Parathyroid adenoma (tissue), 2 donors: Measurements from ENCODE around the gene PRDM13.
"Not testable (repeated sequence)": the region's sequence is repeated elsewhere in the genome, so short reads cannot be mapped to it uniquely, and the experiment has no call there.

ENCODE experiments used
- H2AFZ ChIP-seq: fragments of 300-600 bp; sonication (generic); one replicate; pipeline ENCODE4 v1.7.0; 2017; ENCODE audit warnings: antibody characterized with exemption, mild to moderate bottlenecking
- H3K27ac ChIP-seq: fragments of 300-600 bp; sonication (generic); one replicate; pipeline ENCODE4 v1.7.0; 2017
- H3K27me3 ChIP-seq: fragments of 300-600 bp; sonication (generic); one replicate; pipeline ENCODE4 v1.7.0; 2017; ENCODE audit warnings: low read length; ENCODE audit not compliant: control insufficient read depth, insufficient read depth
- H3K36me3 ChIP-seq: fragments of 300-600 bp; sonication (generic); one replicate; pipeline ENCODE4 v1.7.0; 2017; ENCODE audit warnings: low read length; ENCODE audit not compliant: control insufficient read depth, insufficient read depth
- H3K4me1 ChIP-seq: fragments of 300-600 bp; sonication (generic); one replicate; pipeline ENCODE4 v1.7.0; 2017; ENCODE audit warnings: control low read depth
- H3K4me2 ChIP-seq: fragments of 300-600 bp; sonication (generic); one replicate; pipeline ENCODE4 v1.7.0; 2017; ENCODE audit warnings: low read length
- H3K4me3 ChIP-seq: fragments of 300-600 bp; sonication (generic); one replicate; pipeline ENCODE4 v1.7.0; 2017; ENCODE audit warnings: low read depth, low read length
- H3K79me2 ChIP-seq: fragments of 300-600 bp; sonication (generic); one replicate; pipeline ENCODE4 v1.7.0; 2017; ENCODE audit warnings: control low read depth
- H3K9ac ChIP-seq: fragments of 300-600 bp; sonication (generic); one replicate; pipeline ENCODE4 v1.7.0; 2017; ENCODE audit warnings: mild to moderate bottlenecking
- H3K9me3 ChIP-seq: fragments of 300-600 bp; sonication (generic); one replicate; pipeline ENCODE4 v1.7.0; 2017; ENCODE audit warnings: low read length; ENCODE audit not compliant: control insufficient read depth
- TF ChIP-seq, protein P1 (sequence below): fragments of 300-600 bp; sonication (generic); IDR thresholded peaks from one replicate; pipeline ENCODE4 v1.7.0; 2017; ENCODE audit warnings: antibody characterized with exemption, mild to moderate bottlenecking
- donor health status: primary hyperparathyroidism.

The PRDM13 gene

DNA sequence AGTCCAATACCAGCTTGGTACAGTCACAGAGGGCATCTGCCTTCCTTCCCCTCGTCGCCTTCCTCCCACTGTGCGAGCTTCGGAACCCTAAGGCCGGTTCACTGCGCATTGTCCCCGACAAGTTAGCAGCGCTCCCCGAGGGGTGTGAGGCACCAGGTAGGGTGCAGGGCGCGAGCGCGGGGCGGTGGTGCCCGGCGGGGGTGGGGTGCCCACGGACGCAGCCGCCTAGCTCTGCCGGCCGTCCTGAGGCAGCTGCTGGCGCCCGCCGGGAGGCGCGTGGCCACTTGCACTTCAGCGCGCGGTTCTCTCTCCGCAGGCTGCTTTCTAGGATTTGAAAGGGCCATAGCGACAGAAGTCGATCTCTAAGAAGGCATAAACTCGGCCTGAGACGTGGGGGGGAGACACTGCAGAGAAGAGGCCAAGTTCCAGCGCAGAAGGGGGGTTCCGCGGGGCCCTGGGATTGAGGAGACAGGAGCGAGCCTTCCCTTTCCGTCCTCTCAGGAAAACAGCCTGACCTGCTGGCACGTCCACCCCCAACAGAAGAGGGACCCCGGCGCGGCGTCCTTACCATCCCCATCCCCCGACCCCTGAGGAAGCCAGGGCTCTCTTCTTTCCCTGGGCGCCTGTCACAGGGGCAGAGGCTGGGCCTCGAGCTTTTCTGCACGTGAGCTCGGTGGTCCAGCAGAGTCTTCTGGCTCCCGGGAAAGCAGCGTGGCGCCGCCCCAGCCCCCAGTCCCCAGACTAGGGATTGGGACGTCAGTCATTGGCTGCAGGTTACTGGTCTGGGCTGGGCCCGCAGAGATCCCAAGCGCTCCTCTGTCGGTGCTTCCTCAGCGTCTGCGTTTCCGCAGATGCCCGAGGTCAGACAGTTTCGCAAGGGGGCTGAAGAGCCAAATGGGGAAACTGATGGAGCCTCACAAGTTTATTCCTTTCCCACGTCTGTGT, 15.6 kb upstream of the PRDM13 start:
- TF ChIP-seq, protein P1, sequence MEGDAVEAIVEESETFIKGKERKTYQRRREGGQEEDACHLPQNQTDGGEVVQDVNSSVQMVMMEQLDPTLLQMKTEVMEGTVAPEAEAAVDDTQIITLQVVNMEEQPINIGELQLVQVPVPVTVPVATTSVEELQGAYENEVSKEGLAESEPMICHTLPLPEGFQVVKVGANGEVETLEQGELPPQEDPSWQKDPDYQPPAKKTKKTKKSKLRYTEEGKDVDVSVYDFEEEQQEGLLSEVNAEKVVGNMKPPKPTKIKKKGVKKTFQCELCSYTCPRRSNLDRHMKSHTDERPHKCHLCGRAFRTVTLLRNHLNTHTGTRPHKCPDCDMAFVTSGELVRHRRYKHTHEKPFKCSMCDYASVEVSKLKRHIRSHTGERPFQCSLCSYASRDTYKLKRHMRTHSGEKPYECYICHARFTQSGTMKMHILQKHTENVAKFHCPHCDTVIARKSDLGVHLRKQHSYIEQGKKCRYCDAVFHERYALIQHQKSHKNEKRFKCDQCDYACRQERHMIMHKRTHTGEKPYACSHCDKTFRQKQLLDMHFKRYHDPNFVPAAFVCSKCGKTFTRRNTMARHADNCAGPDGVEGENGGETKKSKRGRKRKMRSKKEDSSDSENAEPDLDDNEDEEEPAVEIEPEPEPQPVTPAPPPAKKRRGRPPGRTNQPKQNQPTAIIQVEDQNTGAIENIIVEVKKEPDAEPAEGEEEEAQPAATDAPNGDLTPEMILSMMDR, result no peak
- Histone ChIP-seq H3K27ac (no peak overlapping the region), H3K79me2 (no peaks in the 10 kb centered on the region), H3K4me2 (no peak overlapping the region), H3K4me3 (no peak overlapping the region), H3K4me1 (peaks cover 4% of the 10 kb centered on the region), H3K27me3 (peaks cover 11% of the 10 kb centered on the region), H2AFZ (no peak overlapping the region), H3K9ac (no peak overlapping the region), H3K36me3 (no peaks in the 10 kb centered on the region), H3K9me3 (no peaks in the 10 kb centered on the region)

DNA sequence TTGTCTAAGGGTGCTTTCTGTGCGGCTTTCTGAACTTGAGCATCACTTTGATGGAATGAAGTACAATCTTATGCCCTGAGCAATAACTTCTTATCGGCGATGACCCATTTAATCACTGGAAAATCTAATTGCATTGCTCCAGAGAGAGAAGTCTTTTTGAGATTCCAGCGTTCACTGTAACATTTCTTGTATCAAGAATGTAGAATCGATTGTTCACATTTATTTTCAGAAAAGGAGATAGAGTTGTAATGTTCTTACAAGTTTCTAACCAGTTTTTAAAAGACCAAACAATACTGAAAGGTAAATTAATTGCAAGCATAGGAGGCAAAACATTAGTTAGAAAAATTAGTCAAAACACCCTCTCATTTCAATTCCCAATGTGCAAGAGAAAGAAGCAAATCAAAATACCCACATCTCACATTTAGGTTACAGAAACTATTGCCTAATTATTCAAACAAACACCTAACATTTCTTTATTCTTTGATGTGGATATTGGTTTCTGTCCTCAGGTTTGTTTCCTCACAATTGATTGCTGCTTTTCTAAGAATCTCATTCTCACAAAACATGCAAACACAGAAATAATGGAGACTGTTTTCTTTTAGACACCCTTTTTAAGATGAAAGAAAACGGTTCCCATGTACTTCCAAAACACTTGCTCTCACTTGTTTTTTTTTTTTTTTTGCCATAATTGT, 14.8 kb upstream of the PRDM13 start:
- Histone ChIP-seq H3K27me3 (peaks cover 11% of the 10 kb centered on the region), H3K4me2 (no peak overlapping the region)

DNA sequence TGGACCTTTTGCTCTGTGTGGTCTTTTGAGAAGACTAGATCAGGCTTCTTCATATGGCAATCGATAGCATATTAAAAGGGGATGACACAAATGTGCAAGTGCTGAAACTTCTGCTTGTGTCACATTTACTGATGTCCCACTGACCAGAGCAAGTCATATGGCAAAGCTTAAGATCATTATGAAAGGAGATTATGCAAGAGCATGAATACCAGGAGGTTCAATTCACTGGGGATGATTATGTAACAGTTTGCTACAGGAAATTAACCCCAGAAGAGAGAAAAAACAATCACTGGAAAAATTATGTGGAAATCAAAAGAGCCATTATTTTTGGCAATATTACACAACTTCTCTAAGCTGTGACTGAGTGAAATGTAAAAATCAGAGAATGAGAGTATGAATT, 13.7 kb upstream of the PRDM13 start:
- TF ChIP-seq, protein P1, result no peak
- Histone ChIP-seq H3K27ac (no peak overlapping the region), H3K9ac (no peak overlapping the region), H3K4me1 (peaks cover 4% of the 10 kb centered on the region), H3K36me3 (no peaks in the 10 kb centered on the region), H3K4me2 (no peak overlapping the region), H3K27me3 (peaks cover 11% of the 10 kb centered on the region), H3K79me2 (no peaks in the 10 kb centered on the region), H2AFZ (no peak overlapping the region), H3K9me3 (no peaks in the 10 kb centered on the region), H3K4me3 (no peak overlapping the region)

More for the DNA sequence above, 14.8 kb upstream of the PRDM13 start:
- no peak overlapping the region for H3K27ac ChIP-seq
- no peaks in the 10 kb centered on the region for H3K79me2 ChIP-seq
- no peak overlapping the region for H2AFZ ChIP-seq
- H3K9me3 ChIP-seq, result no peaks in the 10 kb centered on the region
- no peaks in the 10 kb centered on the region for H3K36me3 ChIP-seq
- H3K4me3 ChIP-seq, result no peak overlapping the region
- H3K9ac ChIP-seq, result no peak overlapping the region
- TF ChIP-seq, protein P1, result no peak
- peaks cover 4% of the 10 kb centered on the region for H3K4me1 ChIP-seq

DNA sequence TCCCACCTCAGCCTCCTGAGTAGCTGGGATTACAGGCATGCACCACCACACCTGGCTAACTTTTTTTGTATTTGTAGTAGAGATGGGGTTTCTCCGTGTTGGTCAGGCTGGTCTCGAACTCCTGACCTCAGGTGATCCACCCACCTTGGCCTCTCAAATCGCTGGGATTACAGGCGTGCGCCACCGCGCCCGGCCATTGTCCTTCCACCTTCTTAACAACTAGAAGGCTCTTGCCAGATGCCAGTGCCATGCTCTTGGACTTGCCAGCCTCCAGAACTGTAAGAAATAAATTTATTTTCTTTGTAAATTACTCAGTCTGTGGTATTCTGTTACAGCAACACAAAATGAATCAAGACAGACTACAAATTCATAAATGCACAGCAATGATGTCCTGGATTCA, 11.9 kb upstream of the PRDM13 start:
- H3K27me3 ChIP-seq, result not testable (repeated sequence)

More for the DNA sequence above, 11.9 kb upstream of the PRDM13 start:
- H3K36me3 ChIP-seq, H3K9ac ChIP-seq, H3K79me2 ChIP-seq, H3K9me3 ChIP-seq, H3K27ac ChIP-seq, H3K4me2 ChIP-seq, H3K4me1 ChIP-seq, H3K4me3 ChIP-seq, H2AFZ ChIP-seq: not testable (repeated sequence)
